ENCODE data around the gene SENP3. TPM values are rescaled to one million over a fixed set of nuclear protein-coding genes. Genes with fewer than 3 reads are reported as not detected.

Gene SENP3
- total RNA-seq: 48.7 TPM
- long read RNA-seq, partial matches to known transcripts: 3 of 3 reads
- long read RNA-seq, other reads (novel, unspliced or antisense): 0 of 3 reads

DNA sequence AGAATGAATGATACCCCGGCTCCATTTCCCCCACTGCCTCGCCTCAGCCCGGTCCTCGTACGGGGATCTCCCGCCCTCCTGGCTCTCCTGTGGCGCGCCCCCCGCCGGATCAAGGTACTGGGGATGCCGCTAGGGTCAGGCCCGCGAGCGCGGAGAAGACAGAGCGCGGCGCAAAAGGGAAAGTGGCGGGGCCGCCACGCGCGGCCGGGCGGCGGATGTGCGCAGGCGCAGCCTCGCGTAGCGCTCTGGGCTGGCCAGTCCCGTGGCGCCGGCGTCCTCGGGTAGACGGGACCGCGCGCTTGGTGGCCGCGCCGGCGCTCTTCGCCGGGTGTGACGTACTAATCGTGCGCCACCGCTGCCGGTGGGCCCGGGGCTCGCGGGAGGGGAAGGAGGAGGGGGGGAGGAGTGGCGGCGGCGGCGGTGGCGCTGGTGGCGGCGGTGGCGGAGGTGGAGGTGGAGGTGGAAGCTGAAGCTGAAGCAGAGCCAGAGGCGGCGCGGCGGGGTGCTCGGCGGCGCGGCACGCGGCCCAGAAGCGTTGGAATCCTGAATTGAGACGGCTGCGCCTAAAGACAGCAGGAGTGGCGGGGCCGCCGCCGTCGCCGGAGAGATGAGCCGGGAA lies at the start of gene SENP3:
Gene SENP3, plus strand, starts transcription at position 331 of the 619 bp plus-strand sequence. CDS start 1,158 bp downstream, outside the sequence.
- peak; percentile 98 for DNase-seq (ENCODE audit: low spot score)

DNA sequence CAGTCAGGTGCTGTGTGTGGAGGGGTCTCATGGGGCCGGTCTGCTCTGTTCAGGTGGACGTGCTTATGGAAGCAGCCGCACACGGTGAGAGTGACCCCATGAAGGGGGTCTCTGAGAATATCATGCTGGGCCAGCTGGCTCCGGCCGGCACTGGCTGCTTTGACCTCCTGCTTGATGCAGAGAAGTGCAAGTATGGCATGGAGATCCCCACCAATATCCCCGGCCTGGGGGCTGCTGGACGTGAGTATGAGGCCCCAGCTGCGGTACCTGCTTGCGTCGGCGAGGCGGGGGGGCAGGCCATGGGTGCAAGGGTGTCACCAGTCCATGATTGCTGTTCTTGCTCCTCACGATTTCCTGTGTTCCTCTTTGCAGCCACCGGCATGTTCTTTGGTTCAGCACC lies 49.6 kb upstream of the SENP3 start:
- no peak for DNase-seq (ENCODE audit: low spot score)

DNA sequence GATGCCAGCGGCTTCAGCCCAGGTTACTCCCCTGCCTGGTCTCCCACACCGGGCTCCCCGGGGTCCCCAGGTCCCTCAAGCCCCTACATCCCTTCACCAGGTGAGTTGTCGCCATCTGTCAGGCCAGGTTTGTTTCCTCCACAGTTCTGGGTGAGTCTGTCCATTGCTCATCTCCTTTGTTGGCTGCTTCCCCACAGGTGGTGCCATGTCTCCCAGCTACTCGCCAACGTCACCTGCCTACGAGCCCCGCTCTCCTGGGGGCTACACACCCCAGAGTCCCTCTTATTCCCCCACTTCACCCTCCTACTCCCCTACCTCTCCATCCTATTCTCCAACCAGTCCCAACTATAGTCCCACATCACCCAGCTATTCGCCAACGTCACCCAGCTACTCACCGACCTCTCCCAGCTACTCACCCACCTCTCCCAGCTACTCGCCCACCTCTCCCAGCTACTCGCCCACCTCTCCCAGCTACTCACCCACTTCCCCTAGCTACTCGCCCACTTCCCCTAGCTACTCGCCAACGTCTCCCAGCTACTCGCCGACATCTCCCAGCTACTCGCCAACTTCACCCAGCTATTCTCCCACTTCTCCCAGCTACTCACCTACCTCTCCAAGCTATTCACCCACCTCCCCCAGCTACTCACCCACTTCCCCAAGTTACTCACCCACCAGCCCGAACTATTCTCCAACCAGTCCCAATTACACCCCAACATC lies 48.7 kb upstream of the SENP3 start:
- DNase-seq (ENCODE audit: low spot score): no peak

DNA sequence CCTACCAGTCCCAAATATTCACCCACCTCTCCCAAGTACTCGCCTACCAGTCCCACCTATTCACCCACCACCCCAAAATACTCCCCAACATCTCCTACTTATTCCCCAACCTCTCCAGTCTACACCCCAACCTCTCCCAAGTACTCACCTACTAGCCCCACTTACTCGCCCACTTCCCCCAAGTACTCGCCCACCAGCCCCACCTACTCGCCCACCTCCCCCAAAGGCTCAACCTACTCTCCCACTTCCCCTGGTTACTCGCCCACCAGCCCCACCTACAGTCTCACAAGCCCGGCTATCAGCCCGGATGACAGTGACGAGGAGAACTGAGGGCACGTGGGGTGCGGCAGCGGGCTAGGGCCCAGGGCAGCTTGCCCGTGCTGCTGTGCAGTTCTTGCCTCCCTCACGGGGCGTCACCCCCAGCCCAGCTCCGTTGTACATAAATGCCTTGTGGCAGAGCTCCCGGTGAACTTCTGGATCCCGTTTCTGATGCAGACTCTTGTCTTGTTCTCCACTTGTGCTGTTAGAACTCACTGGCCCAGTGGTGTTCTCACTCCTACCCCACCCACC lies 47.8 kb upstream of the SENP3 start:
- DNase-seq (ENCODE audit: low spot score): no peak

DNA sequence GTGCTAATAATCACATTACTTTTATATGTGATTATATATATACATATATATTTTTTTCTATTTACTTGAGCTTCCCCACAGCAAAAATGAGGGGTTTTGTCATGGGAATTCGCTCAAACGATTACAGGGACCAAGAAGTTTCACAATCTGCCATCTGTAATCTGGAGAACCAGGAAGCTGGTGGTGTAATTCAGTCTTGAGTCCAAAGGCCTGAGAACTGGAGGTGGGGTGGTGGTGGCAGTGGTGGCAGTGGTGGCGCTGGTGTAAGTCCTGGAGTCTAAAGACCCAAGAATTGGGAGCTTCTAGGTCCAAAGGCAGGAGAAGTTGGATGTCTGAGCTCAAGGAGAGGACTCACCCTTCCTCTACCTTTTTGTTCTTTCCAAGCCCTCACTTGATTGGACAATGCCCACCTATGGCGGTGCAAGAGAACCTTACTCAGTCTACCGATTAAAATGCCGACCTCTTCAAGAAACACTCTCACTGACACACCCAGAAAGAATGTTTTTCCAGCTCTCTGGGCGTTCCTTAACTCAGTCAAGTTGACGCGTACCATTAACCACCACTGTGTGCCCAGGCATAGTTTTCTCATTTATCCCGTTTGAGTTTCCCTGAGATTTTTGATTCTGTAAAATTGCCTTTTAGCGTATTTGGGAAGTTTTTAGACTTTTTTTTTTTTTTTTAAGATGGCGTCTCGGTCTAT lies 45.7 kb upstream of the SENP3 start:
- DNase-seq (ENCODE audit: low spot score): no peak

DNA sequence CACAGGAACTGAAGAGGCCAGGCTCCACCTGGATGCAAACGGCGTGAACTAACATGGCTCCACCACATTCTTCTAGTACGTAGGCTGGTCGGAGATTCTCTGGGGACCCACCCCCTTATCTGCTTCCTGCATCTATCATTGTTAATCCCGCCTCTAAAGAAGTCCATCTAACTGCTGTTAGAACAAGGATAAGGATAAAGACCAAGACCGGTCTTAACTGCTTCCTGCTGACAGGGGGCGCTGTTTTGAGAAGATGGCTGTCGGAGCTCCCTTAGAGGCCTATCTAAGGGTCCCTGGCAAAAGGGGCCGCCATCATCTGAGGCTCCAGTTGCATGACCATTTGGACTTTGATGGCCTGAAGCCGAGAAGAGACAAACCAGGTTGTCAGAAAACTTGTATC lies 38.7 kb upstream of the SENP3 start:
- DNase-seq (ENCODE audit: low spot score): no peak

DNA sequence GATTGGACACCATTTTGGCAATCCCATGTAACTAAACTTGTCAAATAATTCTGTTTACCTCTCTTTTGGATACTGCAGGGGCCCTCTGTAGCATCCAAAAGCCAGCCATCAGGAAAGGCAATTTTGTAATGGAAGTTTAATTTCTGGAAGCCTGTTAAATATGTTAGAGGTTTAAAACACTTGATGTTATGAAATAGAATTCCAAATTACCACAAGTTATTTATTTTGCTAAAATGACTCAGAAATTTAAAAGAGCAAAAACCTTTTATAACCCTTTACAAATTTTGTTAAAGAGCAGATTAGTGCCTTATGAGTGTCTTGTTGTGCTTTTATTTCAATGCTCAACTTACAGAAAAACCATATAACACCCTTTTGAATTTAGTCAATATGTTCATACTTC lies 32.9 kb upstream of the SENP3 start:
- no peak for DNase-seq (ENCODE audit: low spot score)

DNA sequence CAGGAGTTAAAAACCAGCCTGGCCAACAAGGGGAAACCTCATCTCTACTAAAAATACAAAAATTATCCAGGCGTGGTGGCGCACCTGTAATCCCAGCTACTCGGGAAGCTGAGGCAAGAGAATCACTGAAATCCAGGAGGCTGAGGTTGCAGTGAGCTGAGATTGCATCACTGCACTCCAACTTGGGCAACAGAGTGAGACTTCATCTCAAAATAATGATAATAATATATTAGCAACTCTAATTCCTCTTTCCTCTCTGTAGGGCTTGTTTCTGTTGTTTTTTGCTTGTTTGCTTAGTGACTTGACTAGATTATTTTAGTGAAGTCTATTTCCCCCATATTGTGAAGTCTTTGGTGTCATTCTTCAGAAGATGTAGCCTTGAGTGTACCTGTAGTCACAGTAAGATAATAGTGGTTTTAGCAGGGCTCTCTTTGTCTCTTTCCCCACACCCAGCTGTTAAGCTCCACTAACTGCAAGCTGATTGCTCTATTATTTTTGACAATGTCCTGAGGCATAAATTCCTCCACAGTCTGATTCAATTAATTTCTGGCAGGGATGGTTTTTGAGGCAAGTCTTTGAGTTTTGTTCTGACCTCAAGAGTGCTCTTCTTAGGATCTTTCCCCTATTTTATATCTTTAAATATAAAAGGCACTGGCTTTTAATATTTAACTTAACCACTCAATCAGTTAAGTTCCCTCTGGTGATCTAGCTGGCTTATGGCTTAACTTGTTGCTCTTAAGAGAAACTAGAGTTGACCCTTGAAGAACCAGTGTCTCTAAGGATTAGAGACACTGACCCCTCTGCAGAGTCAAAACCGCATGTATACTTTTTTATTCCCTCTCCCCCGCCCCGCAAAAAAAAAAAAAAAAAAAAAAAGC lies 31.5 kb upstream of the SENP3 start:
- no peak for DNase-seq (ENCODE audit: low spot score)

DNA sequence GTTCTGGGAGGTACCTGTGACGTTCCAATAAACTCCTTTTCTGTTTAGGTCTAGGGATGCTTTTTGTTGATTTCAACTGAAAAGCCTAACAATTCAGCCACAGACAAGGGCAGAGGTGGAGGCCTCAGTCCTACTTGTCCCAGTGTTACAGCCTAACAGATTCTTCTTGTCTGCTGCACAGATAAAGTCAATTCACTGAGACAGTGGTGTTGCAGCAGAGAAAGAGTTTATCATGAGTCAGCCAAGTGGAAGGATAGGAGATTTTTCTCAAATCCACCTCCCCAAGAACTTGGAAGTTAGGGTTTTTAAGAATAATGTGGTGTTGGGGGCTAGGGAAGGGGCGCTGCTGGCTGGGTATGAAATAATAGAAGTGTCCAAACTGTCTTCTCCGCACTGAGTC lies 23.7 kb upstream of the SENP3 start:
- DNase-seq (ENCODE audit: low spot score): no peak

DNA sequence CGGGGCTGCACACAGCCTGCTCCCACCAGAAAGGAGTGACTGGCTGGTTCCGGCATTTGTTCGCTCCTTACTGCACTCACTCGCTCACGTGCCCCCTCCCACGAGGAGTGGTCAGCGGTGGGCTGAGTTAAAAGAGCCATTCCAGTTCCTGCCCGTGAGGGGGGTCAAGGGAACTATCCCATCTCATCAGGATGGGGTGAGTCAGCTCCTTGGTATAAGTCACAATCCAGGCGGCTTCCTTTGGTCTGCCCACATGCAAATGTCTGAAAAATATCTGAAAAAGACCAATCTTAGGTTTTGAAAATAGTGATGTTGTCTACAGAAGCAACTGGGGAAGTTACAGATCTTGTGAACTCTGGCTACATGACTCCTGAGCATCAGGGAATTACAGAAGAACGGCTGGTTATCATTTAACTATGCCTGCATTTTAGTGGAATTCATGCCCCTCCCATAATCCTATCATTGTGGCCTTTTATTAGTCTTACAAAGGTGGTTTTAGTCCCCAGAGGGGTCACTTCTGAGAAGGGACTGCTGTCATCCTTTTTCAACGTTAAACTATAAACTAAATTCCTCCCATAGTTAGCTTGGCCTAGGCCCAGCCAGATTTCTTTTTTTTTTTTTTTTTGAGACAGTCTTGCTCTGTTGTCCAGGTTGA lies 22.7 kb upstream of the SENP3 start:
- DNase-seq (ENCODE audit: low spot score): no peak

DNA sequence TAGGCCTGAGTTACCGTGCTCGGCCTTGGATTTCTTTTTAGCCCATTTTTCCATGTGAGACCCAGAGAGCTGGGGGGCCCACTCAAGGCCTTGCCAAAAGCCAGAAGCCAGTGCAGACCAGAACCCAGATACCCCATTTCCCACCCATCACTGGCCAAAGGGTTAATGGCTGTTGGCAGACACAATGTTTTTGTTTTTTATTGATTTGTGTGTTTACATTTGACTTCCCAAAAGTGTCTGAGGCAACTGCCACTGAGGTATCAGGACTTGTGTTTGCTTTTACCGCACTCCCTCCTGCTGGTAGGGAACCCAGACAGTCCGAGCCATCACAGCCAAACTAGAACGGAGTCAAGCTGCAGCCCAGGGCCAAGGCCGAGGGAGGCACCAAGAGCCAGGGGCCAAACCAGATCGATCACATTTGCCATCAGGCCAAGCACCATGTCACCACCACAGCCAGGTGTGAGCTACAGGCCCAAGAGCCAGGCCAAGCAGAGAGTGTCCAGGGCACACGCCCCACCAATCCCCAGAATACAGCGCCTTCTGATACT lies 20.6 kb upstream of the SENP3 start:
- DNase-seq (ENCODE audit: low spot score): no peak

DNA sequence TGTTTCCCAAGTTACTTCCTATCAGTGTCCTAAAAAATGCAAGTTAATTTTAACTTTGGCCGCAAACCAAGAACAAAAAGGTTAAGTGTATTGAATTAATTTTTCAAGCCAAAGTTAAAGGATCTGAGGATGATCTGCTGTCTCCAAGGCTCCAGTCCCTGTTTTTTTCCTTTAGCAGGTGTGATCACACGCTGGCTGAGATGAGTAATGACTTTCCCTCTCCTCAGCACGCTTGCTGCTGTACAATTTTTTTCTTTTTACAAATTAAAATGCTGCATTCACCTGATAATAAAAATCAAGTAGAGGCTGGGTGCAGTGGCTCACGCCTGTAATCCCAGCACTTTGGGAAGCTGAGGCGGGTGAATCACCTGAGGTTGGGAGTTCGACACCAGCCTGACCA lies 16.8 kb upstream of the SENP3 start:
- no peak for DNase-seq (ENCODE audit: low spot score)

DNA sequence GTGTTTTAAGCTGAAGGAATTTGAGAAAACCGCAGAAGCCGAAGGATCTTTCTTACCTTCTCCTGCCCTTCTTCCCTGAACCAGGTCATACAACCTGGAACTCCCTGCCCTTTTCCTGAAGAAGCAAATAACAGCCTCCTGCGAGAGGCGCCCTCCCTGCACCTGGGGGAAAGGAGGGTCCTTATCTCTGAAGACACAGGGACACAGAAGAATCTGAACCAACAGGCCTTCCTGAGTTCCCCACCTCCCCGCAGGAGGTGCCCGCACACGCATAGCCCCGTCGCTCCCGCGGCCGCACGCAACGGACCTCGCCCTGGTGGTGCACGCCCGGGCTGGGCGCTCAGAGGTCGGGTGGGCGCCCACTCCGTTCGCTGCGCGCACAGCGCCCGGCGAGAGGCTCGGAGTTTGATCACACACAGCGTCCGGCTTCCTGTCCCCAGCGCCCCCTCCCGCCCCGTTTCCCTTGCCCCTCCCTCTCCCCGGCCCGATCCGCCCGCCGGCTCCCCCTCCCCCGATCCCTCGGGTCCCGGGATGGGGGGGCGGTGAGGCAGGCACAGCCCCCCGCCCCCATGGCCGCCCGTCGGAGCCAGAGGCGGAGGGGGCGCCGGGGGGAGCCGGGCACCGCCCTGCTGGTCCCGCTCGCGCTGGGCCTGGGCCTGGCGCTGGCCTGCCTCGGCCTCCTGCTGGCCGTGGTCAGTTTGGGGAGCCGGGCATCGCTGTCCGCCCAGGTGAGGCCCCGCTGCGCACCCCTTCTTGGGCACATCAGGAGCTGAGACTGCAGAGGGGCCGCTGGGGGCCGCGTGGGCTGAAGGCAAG lies 12.9 kb upstream of the SENP3 start, which contains the start of gene TNFSF12:
Gene TNFSF12, plus strand, starts transcription at position 474 of the 816 bp plus-strand sequence. Its CDS starts 96 bp downstream, at position 570.
- DNase-seq (ENCODE audit: low spot score): peak; percentile 91

DNA sequence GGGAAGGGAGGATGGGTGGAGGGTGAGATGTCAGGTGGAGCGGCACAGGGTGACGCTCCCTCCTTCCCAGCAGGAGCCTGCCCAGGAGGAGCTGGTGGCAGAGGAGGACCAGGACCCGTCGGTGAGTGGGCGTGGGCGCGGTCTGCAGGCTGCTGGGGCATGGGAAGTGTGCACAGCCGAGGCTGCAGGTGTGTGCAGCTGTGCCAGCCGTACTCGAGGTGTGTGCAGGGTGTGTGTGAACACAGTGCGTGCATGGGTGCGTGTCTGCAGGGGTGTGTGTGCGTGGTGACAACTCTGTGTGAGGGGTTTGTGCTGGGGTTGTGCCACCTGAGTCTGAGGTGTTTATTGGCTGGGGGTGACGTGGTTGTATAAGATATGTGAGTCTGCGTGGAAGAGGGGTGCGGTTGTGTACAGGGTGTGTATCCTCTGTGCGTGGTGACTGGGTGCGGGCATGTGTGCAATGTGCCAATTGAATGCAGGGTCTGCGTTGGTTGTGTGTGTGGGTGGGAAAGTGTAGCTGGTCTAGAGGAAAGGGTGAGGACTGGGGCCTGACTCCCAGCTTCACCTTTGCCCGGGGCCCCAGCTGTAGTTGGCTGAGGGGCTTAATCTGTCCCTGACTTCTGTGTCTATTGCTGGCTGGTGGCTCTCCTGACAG lies 12.2 kb upstream of the SENP3 start:
- DNase-seq (ENCODE audit: low spot score): no peak

DNA sequence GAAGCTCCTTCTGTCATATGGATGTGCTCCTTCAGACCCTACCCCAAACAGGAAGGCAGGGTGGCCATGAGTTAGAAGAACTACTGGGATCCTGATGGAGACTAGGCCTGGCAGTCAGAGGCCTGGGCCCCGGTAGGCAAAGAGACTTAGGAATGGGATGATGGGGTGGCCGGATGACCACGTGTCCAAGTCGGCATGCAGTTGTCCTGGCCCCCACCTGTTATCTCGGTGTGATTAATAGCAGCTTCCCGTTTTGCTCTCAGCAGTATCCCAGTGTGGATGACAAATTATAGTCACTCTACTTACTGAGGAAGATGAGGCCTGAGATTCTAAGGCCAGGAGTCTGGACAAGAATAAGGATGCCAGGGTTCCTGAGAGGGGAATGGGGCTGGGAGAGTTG lies 11.4 kb upstream of the SENP3 start:
- DNase-seq (ENCODE audit: low spot score): no peak

DNA sequence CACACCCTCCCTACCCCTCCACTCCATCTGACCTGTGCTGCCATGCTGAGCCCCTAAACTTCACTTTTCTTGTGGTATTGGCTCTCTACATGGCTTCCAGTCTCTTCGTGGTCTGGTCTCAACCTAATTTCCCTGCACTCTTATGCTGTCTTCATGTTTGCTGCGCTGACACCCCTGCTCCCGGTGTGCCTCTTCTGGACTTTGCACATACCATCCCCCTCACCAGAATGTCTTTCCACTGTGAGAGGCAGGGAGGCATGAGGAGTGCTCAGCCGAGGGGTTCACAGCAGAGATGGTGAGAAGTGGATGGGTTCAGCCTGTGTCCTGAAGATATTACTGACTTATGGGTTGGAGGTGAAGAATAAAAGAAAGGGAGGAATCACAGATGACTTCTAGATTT lies 10.3 kb upstream of the SENP3 start:
- no peak for DNase-seq (ENCODE audit: low spot score)

DNA sequence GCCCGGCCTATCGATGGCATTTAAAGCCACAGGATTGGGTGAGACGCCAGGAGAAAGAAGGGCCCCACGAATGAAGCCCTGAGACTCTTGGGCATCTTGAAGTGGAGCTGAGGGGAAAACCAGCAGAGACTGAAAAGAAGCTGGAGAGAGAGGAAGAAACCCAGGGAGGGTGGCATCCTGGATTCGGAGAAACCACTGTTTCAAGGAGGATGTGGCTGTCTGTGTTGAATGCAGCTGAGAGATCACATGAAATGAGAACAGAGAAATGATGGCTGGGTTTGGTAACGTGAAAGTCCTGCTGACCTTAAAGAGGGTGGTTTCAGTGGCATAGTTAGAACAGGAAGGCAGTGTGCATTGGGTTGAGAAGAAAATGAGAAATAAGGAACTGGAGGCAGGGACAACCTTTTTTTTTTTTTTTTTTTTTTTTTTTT lies 9.1 kb upstream of the SENP3 start:
- DNase-seq (ENCODE audit: low spot score): no peak

DNA sequence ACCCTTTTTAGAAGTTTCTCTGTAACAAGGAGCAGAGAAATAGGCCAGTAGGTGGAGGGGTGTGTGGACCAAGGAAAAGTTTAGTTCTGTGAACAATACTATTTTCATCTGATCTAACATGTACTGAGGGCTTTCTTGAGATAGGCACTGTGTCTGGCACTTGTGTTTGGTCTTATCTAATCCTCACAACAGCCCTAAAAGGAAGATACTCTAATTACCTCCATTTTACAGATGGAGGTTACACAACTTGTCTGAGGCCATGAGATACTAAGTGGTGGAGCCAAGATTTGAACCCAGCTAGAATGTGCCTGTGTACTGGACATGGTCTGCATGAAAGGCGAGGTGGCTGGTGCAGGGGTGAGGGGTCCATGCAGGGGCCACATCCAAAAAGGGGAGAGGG lies 8.4 kb upstream of the SENP3 start:
- no peak for DNase-seq (ENCODE audit: low spot score)
